Trophoblast cell (in vitro differentiated cells and primary cell): ENCODE results near the gene SP8.
"Not testable (repeated sequence)": the region's sequence is repeated elsewhere in the genome, so short reads cannot be mapped to it uniquely, and the experiment has no call there.

Experiments used
- DNase-seq, 2 donors: peaks; one replicate each; pipeline ENCODE4 v3.0.0-alpha.2; 2016
- H2AFZ ChIP-seq: 2 replicates; pipeline ENCODE4 v1.6.1; 2013; ENCODE audit warnings: low read length, moderate library complexity, mild to moderate bottlenecking; ENCODE audit not compliant: insufficient read depth, poor library complexity
- H2AK5ac ChIP-seq: 2 replicates; pipeline ENCODE4 v1.6.1; 2013; ENCODE audit warnings: mild to moderate bottlenecking, low read length
- H2BK120ac ChIP-seq: 2 replicates; pipeline ENCODE4 v1.6.1; 2013; ENCODE audit warnings: low read length, mild to moderate bottlenecking, moderate library complexity; ENCODE audit not compliant: insufficient read depth, poor library complexity
- H2BK12ac ChIP-seq: 2 replicates; pipeline ENCODE4 v1.6.1; 2013; ENCODE audit warnings: mild to moderate bottlenecking, low read length, moderate library complexity
- H2BK5ac ChIP-seq: 2 replicates; pipeline ENCODE4 v1.6.1; 2013; ENCODE audit warnings: low read length, low read depth, moderate library complexity, mild to moderate bottlenecking; ENCODE audit not compliant: poor library complexity
- H3K14ac ChIP-seq: 2 replicates; pipeline ENCODE4 v1.6.1; 2013; ENCODE audit warnings: mild to moderate bottlenecking, low read length
- H3K18ac ChIP-seq: 2 replicates; pipeline ENCODE4 v1.6.1; 2013; ENCODE audit warnings: mild to moderate bottlenecking, low read length
- H3K23ac ChIP-seq: 2 replicates; pipeline ENCODE4 v1.6.1; 2013; ENCODE audit warnings: low read length
- H3K27ac ChIP-seq: 2 replicates; pipeline ENCODE4 v1.5.1; 2013; ENCODE audit warnings: low read depth, mild to moderate bottlenecking, inconsistent platforms, low read length, moderate library complexity
- H3K27me3 ChIP-seq: 2 replicates; pipeline ENCODE4 v1.6.1; 2013; ENCODE audit warnings: inconsistent platforms, mild to moderate bottlenecking, low read length, moderate library complexity; ENCODE audit not compliant: insufficient read depth
- H3K36me3 ChIP-seq, 2 experiments: 1 replicate in 1 of 2; 2 replicates in 1 of 2; pipeline ENCODE4 v1.6.1; 2013; ENCODE audit warnings: low read length in 2 of 2, mild to moderate bottlenecking in 2 of 2, moderate library complexity in 1 of 2; ENCODE audit not compliant: insufficient read depth in 2 of 2, control insufficient read depth in 1 of 2
- H3K4ac ChIP-seq: 2 replicates; pipeline ENCODE4 v1.6.1; 2013; ENCODE audit warnings: low read depth, mild to moderate bottlenecking, low read length, moderate library complexity
- H3K4me1 ChIP-seq, 2 experiments: 1 replicate in 1 of 2; 2 replicates in 1 of 2; pipeline ENCODE4 v1.6.1; 2013; ENCODE audit warnings: low read length in 2 of 2, mild to moderate bottlenecking in 2 of 2, moderate library complexity in 1 of 2; ENCODE audit not compliant: insufficient read depth in 2 of 2, control insufficient read depth in 1 of 2
- H3K4me2 ChIP-seq: 2 replicates; pipeline ENCODE4 v1.6.1; 2013; ENCODE audit warnings: inconsistent platforms, mild to moderate bottlenecking, low read length, moderate library complexity
- H3K4me3 ChIP-seq: 2 replicates; pipeline ENCODE4 v1.5.1; 2013; ENCODE audit warnings: mild to moderate bottlenecking, low read depth, low read length, inconsistent platforms
- H3K79me1 ChIP-seq: one replicate; pipeline ENCODE4 v1.6.1; 2013; ENCODE audit warnings: low read length
- H3K79me2 ChIP-seq: 2 replicates; pipeline ENCODE4 v1.6.1; 2013; ENCODE audit warnings: low read length, mild to moderate bottlenecking; ENCODE audit not compliant: control insufficient read depth, insufficient read depth, poor library complexity
- H3K9ac ChIP-seq: 2 replicates; pipeline ENCODE4 v1.6.1; 2013; ENCODE audit warnings: mild to moderate bottlenecking, low read length
- H3K9me3 ChIP-seq: 2 replicates; pipeline ENCODE4 v1.6.1; 2013; ENCODE audit warnings: low read depth, mild to moderate bottlenecking, control low read depth, inconsistent platforms, low read length; ENCODE audit not compliant: insufficient read depth
- H4K12ac ChIP-seq: 2 replicates; pipeline ENCODE4 v1.6.1; 2013; ENCODE audit warnings: low read depth, mild to moderate bottlenecking, low read length, moderate library complexity
- H4K8ac ChIP-seq: 2 replicates; pipeline ENCODE4 v1.6.1; 2013; ENCODE audit warnings: low read depth, mild to moderate bottlenecking, low read length, moderate library complexity
- H4K91ac ChIP-seq: one replicate; pipeline ENCODE4 v1.6.1; 2013; ENCODE audit warnings: low read depth, mild to moderate bottlenecking, low read length, moderate library complexity
- WGBS: extraction: QIAGEN DNeasy Blood & Tissue Kit; methylation state at CpG from one replicate; pipeline ENCODE4 v1.1.7; 2013; ENCODE audit warnings: missing lambda C conversion rate; ENCODE audit not compliant: insufficient read length, insufficient coverage; ENCODE audit errors: extremely low coverage; 5-methylcytosine and 5-hydroxymethylcytosine counted together

The SP8 gene

GRCh38 chr7:20825555-20825954 is 38.9 kb upstream of the SP8 start:
- Histone ChIP-seq H3K79me2 (no peaks in the 10 kb centered on the region), H4K12ac (no peak overlapping the region), H3K36me3 (no peaks in the 10 kb centered on the region), H2BK5ac (no peak overlapping the region), H3K23ac (no peak overlapping the region), H2BK12ac (no peak overlapping the region), H2AK5ac (no peak overlapping the region), H3K4ac (no peak overlapping the region), H3K4me2 (no peak overlapping the region), H3K27me3 (no peaks in the 10 kb centered on the region), H3K14ac (no peak overlapping the region), H2AFZ (no peak overlapping the region), H4K8ac (no peak overlapping the region), H2BK120ac (no peak overlapping the region), H3K9ac (no peak overlapping the region), H3K4me3 (no peak overlapping the region), H3K18ac (no peak overlapping the region), H3K79me1 (no peaks in the 10 kb centered on the region), H4K91ac (no peak overlapping the region), H3K9me3 (no peaks in the 10 kb centered on the region), H3K4me1 (no peaks in the 10 kb centered on the region), H3K27ac (no peak overlapping the region)
- DNase-seq: no peak
- WGBS: no CpG with 5 or more reads among the region's 2 CpGs

- H3K4me1 ChIP-seq, H2BK5ac ChIP-seq, H3K36me3 ChIP-seq, H3K27ac ChIP-seq, H2BK12ac ChIP-seq, H3K14ac ChIP-seq, H2AFZ ChIP-seq, DNase-seq, H3K4me3 ChIP-seq, H3K79me1 ChIP-seq, H3K4me2 ChIP-seq, H3K23ac ChIP-seq, H3K18ac ChIP-seq, H4K12ac ChIP-seq, H3K4ac ChIP-seq, H3K9me3 ChIP-seq, H2BK120ac ChIP-seq, H4K8ac ChIP-seq, H4K91ac ChIP-seq, H3K9ac ChIP-seq, H3K27me3 ChIP-seq, H2AK5ac ChIP-seq, H3K79me2 ChIP-seq: not testable (repeated sequence)
- WGBS: no CpG with 5 or more reads among the region's 3 CpGs
These were observed 34.7 kb upstream of the SP8 start for GRCh38 chr7:20821390-20821789.

GRCh38 chr7:20816372-20816959 is 29.8 kb upstream of the SP8 start:
- no peak overlapping the region for H3K27ac ChIP-seq
- no peak overlapping the region for H4K12ac ChIP-seq
- H2AK5ac ChIP-seq: no peak overlapping the region
- H3K27me3 ChIP-seq: no peaks in the 10 kb centered on the region
- H3K79me2 ChIP-seq: no peaks in the 10 kb centered on the region
- H3K18ac ChIP-seq: no peak overlapping the region
- no peak overlapping the region for H3K14ac ChIP-seq
- H2AFZ ChIP-seq: no peak overlapping the region
- H3K4me2 ChIP-seq: no peak overlapping the region
- H3K36me3 ChIP-seq: no peaks in the 10 kb centered on the region
- no peak overlapping the region for H4K91ac ChIP-seq
- H3K23ac ChIP-seq: no peak overlapping the region
- no peaks in the 10 kb centered on the region for H3K4me1 ChIP-seq
- no peak for DNase-seq
- H3K79me1 ChIP-seq: no peaks in the 10 kb centered on the region
- H3K9me3 ChIP-seq: no peaks in the 10 kb centered on the region
- no peak overlapping the region for H2BK120ac ChIP-seq
- H4K8ac ChIP-seq: no peak overlapping the region
- H3K4ac ChIP-seq: no peak overlapping the region
- WGBS: no CpG with 5 or more reads among the region's 4 CpGs
- H3K4me3 ChIP-seq: no peak overlapping the region
- no peak overlapping the region for H3K9ac ChIP-seq
- no peak overlapping the region for H2BK12ac ChIP-seq
- no peak overlapping the region for H2BK5ac ChIP-seq

GRCh38 chr7:20804345-20804744 is 17.7 kb upstream of the SP8 start:
- no peak overlapping the region for H3K4ac ChIP-seq
- H4K8ac ChIP-seq: no peak overlapping the region
- no peak overlapping the region for H2BK12ac ChIP-seq
- H3K79me2 ChIP-seq: no peaks in the 10 kb centered on the region
- H2AK5ac ChIP-seq: no peak overlapping the region
- H2BK5ac ChIP-seq: no peak overlapping the region
- no peak overlapping the region for H4K91ac ChIP-seq
- no peaks in the 10 kb centered on the region for H3K4me1 ChIP-seq
- no peak overlapping the region for H2AFZ ChIP-seq
- H3K36me3 ChIP-seq: no peaks in the 10 kb centered on the region
- H3K18ac ChIP-seq: no peak overlapping the region
- no peak overlapping the region for H3K14ac ChIP-seq
- no peak overlapping the region for H4K12ac ChIP-seq
- H3K4me2 ChIP-seq: no peak overlapping the region
- no peak overlapping the region for H3K4me3 ChIP-seq
- H3K23ac ChIP-seq: no peak overlapping the region
- H3K27me3 ChIP-seq: no peaks in the 10 kb centered on the region
- no peak overlapping the region for H2BK120ac ChIP-seq
- H3K9me3 ChIP-seq: peaks cover 3% of the 10 kb centered on the region
- no peak for DNase-seq
- no peaks in the 10 kb centered on the region for H3K79me1 ChIP-seq
- no peak overlapping the region for H3K27ac ChIP-seq
- no CpG with 5 or more reads among the region's 3 CpGs for WGBS
- H3K9ac ChIP-seq: no peak overlapping the region
